ENCODE measurements around the gene CNTN6. TPM values are rescaled to one million over a fixed set of nuclear protein-coding genes. Genes with fewer than 3 reads are reported as not detected.
A peak's percentile ranks its signal among the peaks of the same experiment; 100 is the strongest.

CNTN6 gene
- total RNA-seq, 1 experiment from 2014 or later: not detected

GRCh38 chr3:1404270-1404962 is 311.6 kb downstream of the CNTN6 start:
- H3K9ac ChIP-seq (ENCODE audit: extremely low read depth, insufficient read length, low read length): no peak overlapping the region
- no peak overlapping the region; a peak in 2 of 7 replicates for H3K27ac Mint-ChIP-seq

More at GRCh38 chr3:1404270-1404962, 311.6 kb downstream of the CNTN6 start:
- no peaks in the 10 kb centered on the region for H3K79me2 ChIP-seq (ENCODE audit: insufficient read depth, low read length)
- no peak overlapping the region for H3K18ac ChIP-seq (ENCODE audit: insufficient read length, low read depth, low read length)
- H3K27me3 Mint-ChIP-seq (ENCODE audit: low read depth): no peaks in the 10 kb centered on the region
- TF ChIP-seq CTCF (conservative IDR thresholded peaks at IDR 0.05): no peak
- H2AK5ac ChIP-seq (ENCODE audit: insufficient read length, low read length): no peak overlapping the region
- no peak overlapping the region for H2BK5ac ChIP-seq (ENCODE audit: insufficient read length, low read length)
- H3K36me3 Mint-ChIP-seq (ENCODE audit: insufficient read depth in 1 of 3, low read depth in 3 of 3): no peaks in the 10 kb centered on the region
- no peaks in the 10 kb centered on the region for H3K9me3 Mint-ChIP-seq
- no peak overlapping the region for H3K56ac ChIP-seq (ENCODE audit: insufficient read length, low read depth, low read length)
- H3T11ph ChIP-seq (ENCODE audit: low read length): no peak overlapping the region
- no peak overlapping the region for H4K5ac ChIP-seq (ENCODE audit: insufficient read length, low read depth, low read length)
- peaks cover 5 to 6% of the 10 kb centered on the region in 2 experiments for H3K4me1 Mint-ChIP-seq
- no peaks in the 10 kb centered on the region for H3K79me1 ChIP-seq (ENCODE audit: insufficient read depth, low read depth, low read length, poor library complexity, severe bottlenecking)
- no peak overlapping the region for H4K8ac ChIP-seq (replicated peaks; ENCODE audit: insufficient read length, low read depth, low read length)
- H3K23ac ChIP-seq (ENCODE audit: insufficient read length, low read depth, low read length): no peak overlapping the region
- no peaks in the 10 kb centered on the region for H3K23me2 ChIP-seq (ENCODE audit: insufficient read length, low read depth, low read length, poor library complexity, severe bottlenecking)
- no peak overlapping the region for H3K14ac ChIP-seq (ENCODE audit: insufficient read depth, low read length)
- no peak overlapping the region for H2BK20ac ChIP-seq (ENCODE audit: low read depth, low read length, poor library complexity, severe bottlenecking)
- H3K4ac ChIP-seq (ENCODE audit: low read depth, low read length): no peak overlapping the region
- H3K9me3 ChIP-seq (ENCODE audit: control insufficient read depth, low read depth, low read length): no peaks in the 10 kb centered on the region
- peak; percentile 40 for DNase-seq
- H4K20me1 ChIP-seq (ENCODE audit: control insufficient read depth, insufficient read depth, insufficient read length): no peaks in the 10 kb centered on the region
- no peak overlapping the region for H2BK120ac ChIP-seq (ENCODE audit: low read depth, low read length, poor library complexity, severe bottlenecking)
- no peak overlapping the region for H2BK12ac ChIP-seq (ENCODE audit: insufficient read length, low read depth, low read length)
- H2AFZ ChIP-seq (ENCODE audit: low read length): no peak overlapping the region
- H3K4me2 ChIP-seq (ENCODE audit: insufficient read depth, insufficient read length, low read length): no peak overlapping the region
- H4K91ac ChIP-seq (ENCODE audit: insufficient read length, low read depth, low read length): no peak overlapping the region
- H3K27ac ChIP-seq (ENCODE audit: insufficient read length, low read depth, low read length): no peak overlapping the region
- H3K27me3 ChIP-seq (ENCODE audit: insufficient read depth, low read length): no peaks in the 10 kb centered on the region
- H2BK15ac ChIP-seq (ENCODE audit: low read depth, low read length): no peak overlapping the region
- WGBS (ENCODE audit: extremely low coverage, insufficient read length, low lambda C conversion rate): no CpG with 5 or more reads among the region's 2 CpGs
- H3K4me3 Mint-ChIP-seq: no peak overlapping the region
- no peaks in the 10 kb centered on the region for H3K4me1 ChIP-seq (ENCODE audit: insufficient read depth, low read length)
